T47D (cell line): Measurements from ENCODE around the gene PTPRO.
"Not testable (repeated sequence)": the region's sequence is repeated elsewhere in the genome, so short reads cannot be mapped to it uniquely, and the experiment has no call there.

ENCODE experiments used
- DNase-seq, 2 experiments: peaks; one replicate each; pipeline versions ENCODE4 v3.0.0 to v3.0.0-alpha.2; 2011 to 2012; ENCODE audit warnings: low read depth in 1 of 2, low spot score in 1 of 2
- JUND ChIP-seq: IDR thresholded peaks from 2 replicates; pipeline ENCODE4 v1.6.1; 2012; ENCODE audit warnings: low read depth
- in situ Hi-C: cut with HindIII; loops from 2 replicates; pipeline ENCODE4 v1.10.0; 2016; ENCODE audit warnings: low sequenced_read_pairs, low pct_unique_long_range_greater_than_20kb

Gene PTPRO

GRCh38 chr12:15596174-15596573 lies 273.9 kb downstream of the PTPRO start:
- TF ChIP-seq JUND: no peak
- no peak for DNase-seq
- in situ Hi-C loops: no loop called here

DNA sequence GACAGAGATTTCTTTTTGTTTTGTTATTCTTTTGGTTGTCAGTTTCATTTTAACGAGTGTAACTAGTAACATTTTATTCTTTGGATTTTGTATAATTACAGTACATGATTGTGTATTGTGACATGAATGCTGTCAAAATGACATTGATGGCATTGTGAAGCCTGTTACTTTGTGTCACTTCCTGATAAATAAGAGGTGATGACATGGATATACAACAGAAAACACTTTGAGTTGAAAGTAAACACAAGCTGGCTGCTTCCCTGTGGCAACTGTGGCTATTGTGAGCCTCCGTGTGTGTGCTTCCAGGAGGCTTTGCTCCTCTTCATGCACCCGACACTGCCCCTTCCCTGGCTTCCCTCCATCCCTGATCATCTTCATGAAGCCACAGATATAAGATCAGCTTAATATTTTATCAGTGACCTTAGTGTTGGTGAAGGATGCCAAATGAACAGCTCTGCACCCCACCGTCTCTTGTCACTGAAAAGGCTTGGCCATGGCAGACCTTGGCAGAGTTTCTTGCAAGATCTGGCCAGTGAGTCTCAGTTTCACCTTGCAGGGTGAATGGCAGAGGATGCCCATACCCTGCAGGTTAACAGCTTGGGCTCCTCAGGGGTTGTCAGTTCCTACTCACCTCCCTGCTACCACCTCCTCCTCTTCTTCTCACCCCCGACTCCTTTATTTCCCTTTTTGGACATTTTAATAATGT lies 275.0 kb downstream of the PTPRO start:
- no peak for DNase-seq
- in situ Hi-C loops: no loop called here
- no peak for TF ChIP-seq JUND

DNA sequence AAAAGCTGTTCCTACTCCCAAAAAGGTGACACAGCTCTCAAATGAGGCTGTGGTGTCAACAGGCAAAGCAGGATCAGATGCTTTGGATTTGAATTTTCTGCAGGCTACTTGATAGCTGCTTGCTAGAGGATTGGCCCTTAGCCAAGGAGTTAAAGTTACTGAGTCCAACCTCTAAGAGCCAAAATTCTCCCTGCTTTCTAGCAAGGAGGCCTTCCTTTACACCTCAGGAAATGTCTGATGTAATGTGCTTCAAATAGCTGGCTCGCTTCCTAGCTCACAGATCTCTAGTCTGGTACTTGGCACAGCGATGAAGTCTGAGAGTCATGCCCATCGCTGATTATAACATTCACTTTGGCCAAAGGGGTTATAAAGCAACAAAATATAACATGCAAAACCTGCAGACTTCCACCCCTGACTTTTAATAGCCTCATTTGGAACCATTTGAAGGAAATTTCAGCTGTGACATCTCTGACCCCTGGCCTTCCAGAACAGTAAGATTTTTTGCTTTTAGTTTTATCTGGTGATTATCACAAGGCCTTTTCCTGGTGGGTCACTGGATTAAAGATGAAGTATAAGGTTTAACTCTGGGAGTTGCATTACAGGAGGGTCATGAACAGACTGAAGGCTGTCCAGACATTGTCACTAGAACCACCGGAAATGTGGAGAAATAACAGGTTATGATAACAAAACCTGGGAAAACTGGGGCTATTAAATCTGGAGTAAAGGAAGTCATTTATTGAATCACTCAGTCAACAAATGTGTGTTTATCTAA lies 277.1 kb downstream of the PTPRO start:
- in situ Hi-C loops: no loop called here
- no peak for TF ChIP-seq JUND
- DNase-seq: no peak

DNA sequence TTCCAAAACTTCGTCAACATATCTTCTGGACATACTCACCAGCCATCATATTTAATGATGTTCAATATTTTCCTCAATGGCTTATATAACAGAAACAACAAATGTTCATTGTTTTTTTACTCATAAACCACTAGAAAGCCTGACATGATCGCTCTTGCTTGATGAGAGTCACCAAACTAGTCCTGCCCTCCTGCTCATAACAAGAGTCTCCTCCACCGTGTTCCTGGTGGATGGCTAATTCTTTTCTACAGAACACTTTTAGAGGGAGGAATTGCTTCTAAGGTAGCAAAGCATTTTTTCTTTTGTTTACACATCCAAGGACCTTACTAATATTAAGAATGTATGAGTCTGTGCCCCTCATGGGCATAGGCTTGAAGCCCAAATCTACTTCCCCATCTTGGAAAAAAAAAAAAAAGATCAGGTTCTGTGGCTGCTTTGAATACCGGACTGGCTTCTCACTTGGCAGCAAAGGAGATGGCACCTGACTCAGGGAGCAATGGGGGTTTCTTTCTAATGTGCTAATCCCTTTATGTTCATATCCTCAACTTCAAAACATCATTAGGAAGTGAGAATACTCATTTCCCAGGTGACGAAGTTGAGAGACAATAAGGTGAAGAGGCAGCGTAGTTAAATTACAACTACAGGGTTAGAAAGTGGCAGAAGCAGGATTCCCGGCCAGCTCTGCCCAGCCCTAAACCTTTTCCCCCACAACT lies 278.1 kb downstream of the PTPRO start:
- DNase-seq: no peak
- TF ChIP-seq JUND: no peak
- in situ Hi-C loops: no loop called here

DNA sequence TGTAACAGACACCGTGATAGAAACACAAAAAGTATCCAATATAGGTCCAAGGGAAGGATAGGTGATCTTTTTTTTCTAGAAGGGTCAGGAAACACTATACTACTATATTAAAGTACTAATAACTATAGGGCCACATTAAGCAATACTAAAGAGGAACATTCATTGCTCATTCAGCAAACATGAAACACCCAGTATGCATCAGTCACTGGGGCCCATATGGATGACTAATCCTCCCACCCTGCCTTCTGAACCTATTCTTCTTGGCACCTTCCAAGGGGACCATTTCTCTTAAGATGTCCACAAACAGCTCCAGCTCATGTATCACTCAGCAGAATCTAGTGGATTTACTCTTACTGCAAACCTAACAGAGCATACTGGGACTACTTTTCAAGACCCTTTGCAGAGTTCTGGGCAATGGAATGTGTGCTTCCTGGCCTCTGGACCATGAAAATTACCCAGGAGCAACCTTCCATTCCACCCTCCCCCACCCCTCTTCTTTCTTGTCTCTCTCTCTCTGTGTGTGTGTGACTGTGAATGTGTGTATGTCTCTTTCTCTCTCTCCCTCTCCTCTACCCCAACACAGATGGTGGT lies 279.0 kb downstream of the PTPRO start:
- in situ Hi-C loops: no loop called here
- DNase-seq: no peak
- TF ChIP-seq JUND: no peak

GRCh38 chr12:15602051-15602672 lies 279.9 kb downstream of the PTPRO start:
- TF ChIP-seq JUND: no peak
- in situ Hi-C loops: no loop called here
- DNase-seq: no peak

GRCh38 chr12:15603474-15604085 lies 281.3 kb downstream of the PTPRO start:
- DNase-seq: no peak
- in situ Hi-C loops: no loop called here
- TF ChIP-seq JUND: no peak

DNA sequence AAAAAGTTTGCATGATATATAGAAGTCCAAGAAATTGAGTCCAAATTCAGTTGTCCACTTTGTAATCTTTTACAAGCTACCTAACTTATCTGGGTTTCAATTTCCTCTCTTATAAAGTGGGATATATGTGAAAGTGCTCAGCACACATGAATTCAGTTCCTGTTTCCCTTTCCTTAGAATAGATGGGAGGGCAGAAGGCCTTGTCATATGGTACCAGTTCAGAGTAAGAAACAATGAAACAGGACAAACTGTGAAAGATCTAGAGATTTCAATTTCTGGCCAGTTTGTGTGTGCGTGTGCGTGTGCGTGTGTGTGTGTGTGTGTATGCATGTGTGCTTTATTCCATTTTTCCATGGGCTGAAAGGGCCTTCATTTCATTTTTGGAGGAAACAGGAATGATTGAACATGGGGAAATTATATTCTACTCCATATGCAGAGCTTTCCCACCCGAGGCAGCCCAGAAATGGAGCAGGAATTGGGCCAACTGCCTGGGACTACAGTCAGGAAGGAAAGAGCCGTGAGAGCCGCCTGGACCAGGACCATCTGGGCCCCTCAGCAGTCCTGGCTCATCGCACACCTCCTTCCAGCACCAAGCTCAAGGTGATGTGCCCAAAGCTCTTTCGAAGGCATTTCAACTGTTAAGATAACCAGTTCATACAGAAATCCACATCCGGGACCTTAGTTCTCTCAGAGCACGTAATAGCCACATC lies 283.7 kb downstream of the PTPRO start:
- DNase-seq: no peak
- in situ Hi-C loops: no loop called here
- TF ChIP-seq JUND: no peak

DNA sequence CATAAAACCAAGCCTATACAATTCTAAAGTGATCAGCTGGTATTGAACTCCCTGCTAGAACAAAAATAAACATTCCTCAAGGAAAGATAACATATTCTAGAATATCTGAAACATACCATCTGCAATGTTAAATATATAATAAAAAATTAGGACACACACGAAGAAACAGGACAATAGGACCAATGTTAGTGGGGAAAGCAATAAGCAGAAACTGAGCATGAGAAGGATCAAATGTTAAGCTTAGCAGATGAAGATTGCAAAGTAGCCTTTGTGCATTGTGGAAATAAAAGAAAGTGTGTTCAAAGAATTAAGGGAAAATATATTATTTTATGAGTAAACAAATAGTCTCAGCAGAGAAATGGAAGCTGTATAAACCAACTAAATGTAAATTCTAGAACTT lies 286.1 kb downstream of the PTPRO start:
- in situ Hi-C loops: no loop called here
- no peak for TF ChIP-seq JUND

GRCh38 chr12:15608941-15609340 lies 286.6 kb downstream of the PTPRO start:
- in situ Hi-C loops: no loop called here

More for the DNA sequence above, 286.1 kb downstream of the PTPRO start:
- DNase-seq: no peak

DNA sequence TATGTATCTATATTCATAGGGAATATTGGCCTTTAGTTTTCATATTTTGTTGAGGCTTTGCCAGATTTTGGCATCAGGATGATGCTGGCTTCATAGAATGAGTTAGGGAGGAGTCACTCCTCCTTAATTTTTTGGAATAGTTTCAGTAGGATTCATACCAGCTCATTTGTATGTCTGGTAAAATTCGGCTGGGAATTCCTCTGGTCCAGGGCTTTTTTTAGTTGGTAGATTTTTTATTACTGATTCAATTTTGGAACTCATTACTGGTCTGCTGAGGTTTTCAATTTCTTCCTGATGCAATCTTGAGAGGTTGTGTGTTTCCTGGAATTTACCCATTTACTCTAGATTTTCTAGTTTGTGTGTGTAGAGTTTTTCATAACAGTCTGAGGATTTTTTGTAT lies 291.7 kb downstream of the PTPRO start:
- in situ Hi-C loops: no loop called here
- no peak for DNase-seq
- TF ChIP-seq JUND: no peak

More at GRCh38 chr12:15608941-15609340, 286.6 kb downstream of the PTPRO start:
- DNase-seq: no peak
- TF ChIP-seq JUND: no peak

DNA sequence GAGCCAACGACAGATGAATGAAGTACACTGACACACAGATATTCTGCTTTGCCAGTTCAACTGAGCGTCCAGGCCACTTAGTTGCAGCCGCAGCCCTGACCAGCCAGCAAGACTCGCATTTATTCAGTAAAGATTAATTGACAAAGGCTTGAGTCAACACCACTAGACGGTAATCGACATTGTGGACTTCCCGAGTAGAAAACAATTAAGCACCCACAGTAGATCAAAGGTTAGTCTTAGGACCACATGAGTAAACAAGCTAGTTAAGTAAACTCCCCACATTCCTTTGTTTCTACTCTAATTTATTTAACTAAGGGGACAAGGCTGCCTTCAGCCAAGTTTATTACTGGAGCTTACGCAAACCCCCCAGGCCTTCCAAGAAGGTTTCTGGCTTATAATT lies 294.2 kb downstream of the PTPRO start:
- DNase-seq, in situ Hi-C loops: not testable (repeated sequence)
